ENCODE results near the gene TNIK.

Gene TNIK

GRCh38 chr3:171358181-171358880 is 101.9 kb downstream of the TNIK start:
- DNase-seq: no peak

GRCh38 chr3:171357721-171358120 is 102.5 kb downstream of the TNIK start:
- no peak for DNase-seq

- DNase-seq: no peak
Observed at GRCh38 chr3:171356251-171356650, 104.0 kb downstream of the TNIK start.

GRCh38 chr3:171354706-171355582 is 105.3 kb downstream of the TNIK start:
- no peak for DNase-seq

- no peak for DNase-seq
Observed at GRCh38 chr3:171354049-171354705, 106.0 kb downstream of the TNIK start.

- DNase-seq: no peak
Observed at GRCh38 chr3:171353423-171353822, 106.8 kb downstream of the TNIK start.

GRCh38 chr3:171352387-171352935 is 107.7 kb downstream of the TNIK start:
- DNase-seq: no peak

- DNase-seq: no peak
Observed at GRCh38 chr3:171351676-171352075, 108.5 kb downstream of the TNIK start.

- DNase-seq: no peak
Observed at GRCh38 chr3:171350364-171350763, 109.8 kb downstream of the TNIK start.

- no peak for DNase-seq
Observed at GRCh38 chr3:171349392-171349791, 110.8 kb downstream of the TNIK start.

GRCh38 chr3:171348121-171348520 is 112.1 kb downstream of the TNIK start:
- no peak for DNase-seq

GRCh38 chr3:171347301-171348039 is 112.7 kb downstream of the TNIK start:
- DNase-seq: no peak

- DNase-seq: no peak
Observed at GRCh38 chr3:171346582-171347300, 113.5 kb downstream of the TNIK start.

- DNase-seq: no peak
Observed at GRCh38 chr3:171346019-171346418, 114.2 kb downstream of the TNIK start.

GRCh38 chr3:171345107-171345843 is 114.9 kb downstream of the TNIK start:
- no peak for DNase-seq

GRCh38 chr3:171343693-171344092 is 116.5 kb downstream of the TNIK start:
- DNase-seq: no peak

GRCh38 chr3:171342783-171343420 is 117.3 kb downstream of the TNIK start:
- DNase-seq: no peak

- DNase-seq: no peak
Observed at GRCh38 chr3:171342200-171342599, 118.0 kb downstream of the TNIK start.

GRCh38 chr3:171340434-171340833 is 119.8 kb downstream of the TNIK start:
- DNase-seq: no peak

- DNase-seq: no peak
Observed at GRCh38 chr3:171339598-171339997, 120.6 kb downstream of the TNIK start.

GRCh38 chr3:171336406-171336805 is 123.8 kb downstream of the TNIK start:
- DNase-seq: no peak
